T-cell (primary cell): ENCODE results near the gene COMMD4. TPM values are rescaled to one million over a fixed set of nuclear protein-coding genes. Genes with fewer than 3 reads are reported as not detected.
"Not testable (repeated sequence)": the region's sequence is repeated elsewhere in the genome, so short reads cannot be mapped to it uniquely, and the experiment has no call there.

Source experiments
- ATAC-seq, 4 experiments: fragments of 200-7000 bp in 3 of 4; fragments of 150-1000 bp in 1 of 4; cut with Tn5 transposase; replicated peaks in 1 of 4; 1 replicate in 3 of 4; 2 replicates in 1 of 4; pipeline ENCODE4 v1.10.0; 2021; ENCODE audit warnings: moderate library complexity in 3 of 4, mild to moderate bottlenecking in 2 of 4, moderate number of reproducible peaks in 1 of 4
- CTCF ChIA-PET, 2 donors: fragments of 300-600 bp; sonication (Branson Sonifier 250); formaldehyde crosslinking; loops; one replicate each; lab custom pipeline; 2022; ENCODE audit warnings: antibody characterized with exemption in 2 of 2; lab: Charles Lee
- POLR2A ChIA-PET, 2 donors: fragments of 300-600 bp; sonication (Branson Sonifier 250); formaldehyde crosslinking; loops; one replicate each; lab custom pipeline; 2022; ENCODE audit warnings: antibody characterized with exemption in 2 of 2; lab: Charles Lee
- DNase-seq, 35 experiments: peaks; one replicate each; pipeline versions ENCODE4 v3.0.0 to v3.0.0-alpha.2; 2013 to 2023
- H3K27ac ChIP-seq: one replicate; pipeline ENCODE4 v1.5.1; 2013; ENCODE audit warnings: low read length
- H3K27me3 ChIP-seq, 2 experiments: replicated peaks in 1 of 2; 1 replicate in 1 of 2; 2 replicates in 1 of 2; pipeline versions ENCODE4 v1.6.1 to v1.7.0; 2013; ENCODE audit warnings: low read length in 1 of 2, mixed read lengths in 1 of 2; ENCODE audit not compliant: control insufficient read depth in 2 of 2, insufficient read depth in 2 of 2; ENCODE audit errors: extremely low read depth in 1 of 2
- H3K36me3 ChIP-seq, 2 donors: 1 replicate in 1 of 2; 2 replicates in 1 of 2; pipeline versions ENCODE4 v1.6.1 to v1.7.0; 2013; ENCODE audit warnings: low read length in 1 of 2; ENCODE audit not compliant: control insufficient read depth in 2 of 2, insufficient read depth in 1 of 2; ENCODE audit errors: extremely low read depth in 1 of 2
- H3K4me1 ChIP-seq, 2 experiments: 1 replicate in 1 of 2; 2 replicates in 1 of 2; pipeline versions ENCODE4 v1.6.1 to v1.7.0; 2013; ENCODE audit warnings: low read length in 2 of 2, mixed read lengths in 1 of 2; ENCODE audit not compliant: insufficient read depth in 2 of 2, control insufficient read depth in 1 of 2; ENCODE audit errors: extremely low read depth in 1 of 2
- H3K4me3 ChIP-seq, 2 donors: 1 replicate in 1 of 2; 2 replicates in 1 of 2; pipeline versions ENCODE4 v1.5.1 to v1.7.0; 2013; ENCODE audit warnings: mild to moderate bottlenecking in 2 of 2, low read length in 1 of 2, moderate library complexity in 1 of 2; ENCODE audit not compliant: control insufficient read depth in 1 of 2; ENCODE audit errors: extremely low read depth in 1 of 2
- H3K9me3 ChIP-seq: 2 replicates; pipeline ENCODE4 v1.7.0; 2013
- H3K27ac Mint-ChIP-seq, 2 donors: one replicate each; pipeline ENCODE4 v1.8.0; 2020 to 2021; ENCODE audit warnings: mild to moderate bottlenecking in 2 of 2, mixed read lengths in 2 of 2
- H3K27me3 Mint-ChIP-seq, 2 donors: one replicate each; pipeline ENCODE4 v1.8.0; 2021 to 2022; ENCODE audit warnings: mixed read lengths in 2 of 2
- H3K36me3 Mint-ChIP-seq: one replicate; pipeline ENCODE4 v1.8.0; 2021; ENCODE audit warnings: mixed read lengths
- H3K4me1 Mint-ChIP-seq, 3 donors: one replicate each; pipeline ENCODE4 v1.8.0; 2020 to 2022; ENCODE audit warnings: mixed read lengths in 3 of 3, mild to moderate bottlenecking in 1 of 3
- H3K4me3 Mint-ChIP-seq, 3 donors: one replicate each; pipeline ENCODE4 v1.8.0; 2020 to 2022; ENCODE audit warnings: mild to moderate bottlenecking in 3 of 3, mixed read lengths in 3 of 3, moderate library complexity in 3 of 3
- H3K9me3 Mint-ChIP-seq, 3 donors: one replicate each; pipeline ENCODE4 v1.8.0; 2020 to 2022; ENCODE audit warnings: mixed read lengths in 3 of 3
- whole genome bisulfite sequencing: methylation state at CpG from one replicate; pipeline ENCODE4 v1.1.5; 2013; ENCODE audit warnings: missing lambda C conversion rate; ENCODE audit not compliant: insufficient coverage; 5-methylcytosine and 5-hydroxymethylcytosine counted together
- total RNA-seq, 35 experiments: library from RNA in 6 of 35; stranded (reverse) in 6 of 35; fragments of 120-200 nt in 1 of 35; gene quantifications; one replicate each; pipeline versions ENCODE4 v1.2.1 to v1.2.4 and lab custom pipeline; 2013 to 2026

The COMMD4 gene
- total RNA-seq, 5 donors from 2014 or later (not counting 1 experiment from before 2014, with no cell fraction given): 25.0 to 38.7 (median 34.2) TPM

DNA sequence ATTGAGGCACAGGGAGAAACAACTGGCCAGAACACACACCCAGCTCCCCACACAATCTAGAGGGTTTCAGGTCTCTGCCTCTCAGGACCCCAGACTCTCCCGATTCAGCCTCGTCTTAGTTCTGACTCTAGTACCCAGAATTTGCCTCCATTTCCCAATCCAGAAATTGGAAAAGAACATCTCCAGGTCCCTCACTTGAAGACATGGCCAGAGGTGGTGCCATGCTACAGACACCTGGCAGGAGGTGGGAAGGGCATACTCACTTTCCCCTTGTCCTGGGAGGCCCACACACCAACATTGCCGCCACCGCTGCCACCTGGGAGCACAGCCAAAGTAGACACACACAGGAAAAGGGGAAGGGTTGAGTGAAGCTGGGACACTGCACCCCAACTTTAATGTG is 33.1 kb upstream of the COMMD4 start:
- H3K4me3 ChIP-seq, H3K27ac ChIP-seq, H3K4me1 Mint-ChIP-seq, H3K4me1 ChIP-seq, POLR2A ChIA-PET, H3K27ac Mint-ChIP-seq, H3K9me3 Mint-ChIP-seq, H3K36me3 ChIP-seq, ATAC-seq, DNase-seq, H3K9me3 ChIP-seq, CTCF ChIA-PET, H3K36me3 Mint-ChIP-seq, H3K4me3 Mint-ChIP-seq: not testable (repeated sequence)
- peaks cover 31 to 33% of the 10 kb centered on the region in 2 donors for H3K27me3 Mint-ChIP-seq
- H3K27me3 ChIP-seq: peaks cover 0 to 14% of the 10 kb centered on the region in 2 experiments
- no CpG with 5 or more reads among the region's 4 CpGs for WGBS

- peaks cover 0 to 24% of the 10 kb centered on the region in 2 experiments for H3K27me3 ChIP-seq
- DNase-seq: no peak
- no peaks in the 10 kb centered on the region for H3K9me3 Mint-ChIP-seq
- no peak overlapping the region for H3K27ac Mint-ChIP-seq
- H3K4me1 ChIP-seq: no peaks in the 10 kb centered on the region
- no peak overlapping the region for H3K4me3 Mint-ChIP-seq
- H3K4me1 Mint-ChIP-seq: no peaks in the 10 kb centered on the region
- H3K27ac ChIP-seq: no peak overlapping the region
- POLR2A ChIA-PET: no interaction called here
- peaks cover 44 to 45% of the 10 kb centered on the region in 2 donors for H3K27me3 Mint-ChIP-seq
- CTCF ChIA-PET: interaction anchor here (0.6 kb wide), 2 partner anchors 551 to 659 kb away, joined by 3 to 7 read pairs; no protein-coding TSS in a partner anchor
- no peak overlapping the region for H3K4me3 ChIP-seq
- H3K36me3 Mint-ChIP-seq: no peaks in the 10 kb centered on the region
- no peaks in the 10 kb centered on the region for H3K36me3 ChIP-seq
- no CpG with 5 or more reads among the region's 3 CpGs for WGBS
- no peaks in the 10 kb centered on the region for H3K9me3 ChIP-seq
- no peak for ATAC-seq
These were observed 29.7 kb upstream of the COMMD4 start for GRCh38 chr15:75306188-75306587.

GRCh38 chr15:75307778-75308390 is 28.0 kb upstream of the COMMD4 start:
- 43% methylated on average over 13 of the region's 15 CpGs for WGBS
- H3K27me3 Mint-ChIP-seq: peaks cover 44 to 45% of the 10 kb centered on the region in 2 donors
- H3K27ac Mint-ChIP-seq: no peak overlapping the region
- H3K27me3 ChIP-seq: peaks cover 0 to 21% of the 10 kb centered on the region in 2 experiments
- H3K27ac ChIP-seq: no peak overlapping the region
- peaks cover 0 to 2% (median 0%) of the 10 kb centered on the region in 3 donors for H3K4me1 Mint-ChIP-seq
- CTCF ChIA-PET: interaction anchor here in 1 of 2 donors (0.5 to 0.6 kb wide), 2 partner anchors 27 to 149 kb away, joined by 3 read pairs; no protein-coding TSS in a partner anchor
- DNase-seq: peak in 3 of 35 experiments; percentile 4 to 15 (median 9)
- ATAC-seq: no peak
- no peak overlapping the region for H3K4me3 ChIP-seq
- H3K9me3 Mint-ChIP-seq: no peaks in the 10 kb centered on the region
- H3K4me1 ChIP-seq: peaks cover 0 to 5% of the 10 kb centered on the region in 2 experiments
- no peak overlapping the region for H3K4me3 Mint-ChIP-seq
- no peaks in the 10 kb centered on the region for H3K9me3 ChIP-seq
- H3K36me3 Mint-ChIP-seq: no peaks in the 10 kb centered on the region
- POLR2A ChIA-PET: no interaction called here
- no peaks in the 10 kb centered on the region for H3K36me3 ChIP-seq

DNA sequence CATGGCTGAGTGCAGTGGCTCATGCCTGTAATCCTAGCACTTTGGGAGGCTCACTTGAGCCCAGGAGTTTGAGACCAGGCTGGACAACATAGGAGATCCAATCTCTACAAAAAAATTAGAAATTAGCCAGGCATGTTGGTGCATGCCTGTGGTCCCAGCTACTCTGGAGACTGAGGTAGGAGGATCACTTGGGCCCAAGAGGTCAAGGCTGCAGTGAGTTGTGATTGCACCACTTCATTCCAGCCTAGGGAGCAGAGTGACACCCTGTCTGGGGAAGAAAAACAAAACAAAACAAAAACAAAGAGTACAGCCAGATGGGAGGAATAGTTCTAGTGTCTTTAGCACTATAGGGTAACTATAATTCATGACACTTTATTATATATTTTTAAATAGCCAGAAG is 26.2 kb upstream of the COMMD4 start:
- H3K27me3 ChIP-seq: peaks cover 0 to 21% of the 10 kb centered on the region in 2 experiments
- no peak for ATAC-seq
- ChIA-PET POLR2A (no interaction called here), CTCF (no interaction called here)
- no peak overlapping the region for H3K4me3 Mint-ChIP-seq
- peaks cover 34 to 37% of the 10 kb centered on the region in 2 donors for H3K27me3 Mint-ChIP-seq
- H3K4me3 ChIP-seq: no peak overlapping the region
- H3K27ac ChIP-seq: no peak overlapping the region
- peaks cover 0 to 2% (median 0%) of the 10 kb centered on the region in 3 donors for H3K4me1 Mint-ChIP-seq
- peaks cover 0 to 6% of the 10 kb centered on the region in 2 experiments for H3K4me1 ChIP-seq
- no peak for DNase-seq
- no peak overlapping the region for H3K27ac Mint-ChIP-seq
- H3K36me3 Mint-ChIP-seq: no peaks in the 10 kb centered on the region
- no peaks in the 10 kb centered on the region for H3K9me3 Mint-ChIP-seq
- no peaks in the 10 kb centered on the region for H3K36me3 ChIP-seq
- no peaks in the 10 kb centered on the region for H3K9me3 ChIP-seq

GRCh38 chr15:75312548-75312947 is 23.3 kb upstream of the COMMD4 start:
- H3K27ac ChIP-seq, H3K36me3 Mint-ChIP-seq, H3K4me1 Mint-ChIP-seq, H3K9me3 Mint-ChIP-seq, H3K4me1 ChIP-seq, H3K36me3 ChIP-seq, H3K27me3 ChIP-seq, POLR2A ChIA-PET, H3K4me3 Mint-ChIP-seq, CTCF ChIA-PET, H3K4me3 ChIP-seq, H3K9me3 ChIP-seq, ATAC-seq, H3K27ac Mint-ChIP-seq, DNase-seq: not testable (repeated sequence)
- peaks cover 16% of the 10 kb centered on the region in 2 donors for H3K27me3 Mint-ChIP-seq
- 91% methylated on average over 1 of the region's 1 CpG for WGBS

DNA sequence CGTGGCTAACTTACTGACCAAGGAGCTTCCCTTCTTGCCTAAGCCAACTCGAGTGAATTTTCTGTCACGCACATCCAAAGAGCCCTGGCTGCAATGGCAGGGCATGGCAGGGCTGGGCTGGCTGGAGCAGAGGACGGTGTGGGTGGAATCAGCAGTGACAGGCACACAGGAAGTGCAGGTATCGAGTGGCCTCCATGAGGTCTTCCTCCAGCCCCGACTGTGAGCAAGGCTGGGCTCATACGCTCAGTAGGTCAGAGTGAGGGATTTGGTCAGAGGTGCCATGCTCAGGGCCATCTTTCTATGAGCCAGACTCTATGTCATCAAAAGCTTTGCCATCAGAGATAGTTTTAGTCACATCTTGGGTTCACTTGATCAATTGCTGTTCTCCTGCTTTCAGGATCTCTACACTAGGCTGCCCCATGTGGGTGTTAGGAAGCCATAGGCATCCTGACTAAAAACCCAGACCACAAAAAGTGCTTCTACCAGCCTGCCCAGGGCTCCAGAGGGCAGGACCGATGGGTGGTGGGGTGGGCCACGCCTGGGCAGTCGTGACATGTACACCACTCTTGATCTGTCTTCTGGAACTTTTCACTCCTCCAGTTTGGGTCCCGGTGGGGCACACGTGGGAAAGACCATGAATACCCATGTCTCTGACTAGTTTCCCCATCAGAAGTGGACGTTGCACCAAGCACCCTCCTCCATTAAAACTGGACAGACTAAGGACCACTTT is 22.6 kb upstream of the COMMD4 start:
- H3K36me3 Mint-ChIP-seq: no peaks in the 10 kb centered on the region
- H3K27me3 Mint-ChIP-seq: peaks cover 11% of the 10 kb centered on the region in 2 donors

More for the DNA sequence above, 22.6 kb upstream of the COMMD4 start:
- ATAC-seq (no peak), DNase-seq (no peak)
- Mint-ChIP-seq H3K9me3 (no peaks in the 10 kb centered on the region), H3K4me1 (peaks cover 0 to 2% (median 0%) of the 10 kb centered on the region in 3 donors), H3K4me3 (no peak overlapping the region), H3K27ac (no peak overlapping the region)
- no peak overlapping the region for H3K27ac ChIP-seq
- CTCF ChIA-PET: no interaction called here
- no peaks in the 10 kb centered on the region for H3K9me3 ChIP-seq
- H3K4me1 ChIP-seq: peaks cover 0 to 6% of the 10 kb centered on the region in 2 experiments
- 85% methylated on average over 10 of the region's 13 CpGs for WGBS
- H3K27me3 ChIP-seq: peaks cover 0 to 5% of the 10 kb centered on the region in 2 experiments
- POLR2A ChIA-PET: no interaction called here
- H3K36me3 ChIP-seq: no peaks in the 10 kb centered on the region
- no peak overlapping the region for H3K4me3 ChIP-seq
